ENCODE results near the gene KBTBD3.
A peak's percentile ranks its signal among the peaks of the same experiment; 100 is the strongest.

Gene KBTBD3

DNA sequence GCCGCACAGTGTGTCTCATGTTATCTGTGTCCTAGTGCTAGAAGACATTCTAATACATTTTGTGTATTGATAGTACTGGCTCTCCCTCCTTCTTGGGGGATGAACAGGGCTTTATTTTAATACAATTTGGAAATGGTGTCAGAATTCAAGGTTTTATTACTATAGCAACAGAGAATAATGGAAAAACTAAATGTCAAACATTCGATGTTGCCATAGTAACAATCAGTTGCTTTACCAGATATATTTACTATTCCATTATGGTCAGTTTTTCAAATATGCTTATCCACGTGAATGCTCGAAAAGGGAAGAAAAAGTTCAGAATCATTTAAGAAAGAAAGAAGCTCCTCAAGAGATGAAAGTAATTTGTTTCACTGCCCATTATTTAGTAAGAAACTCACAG lies 46.5 kb downstream of the KBTBD3 start:
- no peak overlapping the region for H3K4me3 ChIP-seq (ENCODE audit: control insufficient read depth, low read depth, low read length)
- TF ChIP-seq, protein P1, sequence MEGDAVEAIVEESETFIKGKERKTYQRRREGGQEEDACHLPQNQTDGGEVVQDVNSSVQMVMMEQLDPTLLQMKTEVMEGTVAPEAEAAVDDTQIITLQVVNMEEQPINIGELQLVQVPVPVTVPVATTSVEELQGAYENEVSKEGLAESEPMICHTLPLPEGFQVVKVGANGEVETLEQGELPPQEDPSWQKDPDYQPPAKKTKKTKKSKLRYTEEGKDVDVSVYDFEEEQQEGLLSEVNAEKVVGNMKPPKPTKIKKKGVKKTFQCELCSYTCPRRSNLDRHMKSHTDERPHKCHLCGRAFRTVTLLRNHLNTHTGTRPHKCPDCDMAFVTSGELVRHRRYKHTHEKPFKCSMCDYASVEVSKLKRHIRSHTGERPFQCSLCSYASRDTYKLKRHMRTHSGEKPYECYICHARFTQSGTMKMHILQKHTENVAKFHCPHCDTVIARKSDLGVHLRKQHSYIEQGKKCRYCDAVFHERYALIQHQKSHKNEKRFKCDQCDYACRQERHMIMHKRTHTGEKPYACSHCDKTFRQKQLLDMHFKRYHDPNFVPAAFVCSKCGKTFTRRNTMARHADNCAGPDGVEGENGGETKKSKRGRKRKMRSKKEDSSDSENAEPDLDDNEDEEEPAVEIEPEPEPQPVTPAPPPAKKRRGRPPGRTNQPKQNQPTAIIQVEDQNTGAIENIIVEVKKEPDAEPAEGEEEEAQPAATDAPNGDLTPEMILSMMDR (IDR thresholded peaks at IDR 0.05; ENCODE audit: control insufficient read depth, insufficient read depth, low read depth, low read length, missing control alignments), result no peak
- DNase-seq (ENCODE audit: low read depth), result no peak

DNA sequence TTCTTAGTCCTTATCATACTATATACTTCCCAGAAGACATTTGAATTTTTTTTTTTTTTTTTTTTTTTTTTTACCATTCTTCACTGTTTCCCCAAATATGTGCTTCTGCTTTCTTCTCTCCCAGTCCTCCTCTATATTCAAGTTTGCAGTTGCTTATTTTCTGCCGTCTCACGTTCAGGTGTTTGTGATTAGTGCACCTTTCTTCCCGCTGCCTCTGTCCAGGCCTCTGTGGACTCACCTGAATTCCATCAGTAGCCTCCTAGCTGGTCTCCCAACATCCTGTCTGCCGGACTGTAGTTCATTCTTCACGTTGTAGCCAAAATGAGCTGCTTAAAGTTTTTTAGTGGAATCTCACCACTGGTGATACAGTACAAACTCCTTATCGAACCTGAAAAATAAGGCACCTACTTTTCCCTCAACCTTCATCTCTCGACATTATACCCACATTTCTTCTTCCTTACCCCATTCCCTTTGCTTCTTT lies 54.3 kb downstream of the KBTBD3 start:
- no peak for DNase-seq (ENCODE audit: low read depth)
- TF ChIP-seq, protein P1 (IDR thresholded peaks at IDR 0.05; ENCODE audit: control insufficient read depth, insufficient read depth, low read depth, low read length, missing control alignments), result no peak
- peak overlapping the region; percentile 57 for H3K4me3 ChIP-seq (ENCODE audit: control insufficient read depth, low read depth, low read length)

DNA sequence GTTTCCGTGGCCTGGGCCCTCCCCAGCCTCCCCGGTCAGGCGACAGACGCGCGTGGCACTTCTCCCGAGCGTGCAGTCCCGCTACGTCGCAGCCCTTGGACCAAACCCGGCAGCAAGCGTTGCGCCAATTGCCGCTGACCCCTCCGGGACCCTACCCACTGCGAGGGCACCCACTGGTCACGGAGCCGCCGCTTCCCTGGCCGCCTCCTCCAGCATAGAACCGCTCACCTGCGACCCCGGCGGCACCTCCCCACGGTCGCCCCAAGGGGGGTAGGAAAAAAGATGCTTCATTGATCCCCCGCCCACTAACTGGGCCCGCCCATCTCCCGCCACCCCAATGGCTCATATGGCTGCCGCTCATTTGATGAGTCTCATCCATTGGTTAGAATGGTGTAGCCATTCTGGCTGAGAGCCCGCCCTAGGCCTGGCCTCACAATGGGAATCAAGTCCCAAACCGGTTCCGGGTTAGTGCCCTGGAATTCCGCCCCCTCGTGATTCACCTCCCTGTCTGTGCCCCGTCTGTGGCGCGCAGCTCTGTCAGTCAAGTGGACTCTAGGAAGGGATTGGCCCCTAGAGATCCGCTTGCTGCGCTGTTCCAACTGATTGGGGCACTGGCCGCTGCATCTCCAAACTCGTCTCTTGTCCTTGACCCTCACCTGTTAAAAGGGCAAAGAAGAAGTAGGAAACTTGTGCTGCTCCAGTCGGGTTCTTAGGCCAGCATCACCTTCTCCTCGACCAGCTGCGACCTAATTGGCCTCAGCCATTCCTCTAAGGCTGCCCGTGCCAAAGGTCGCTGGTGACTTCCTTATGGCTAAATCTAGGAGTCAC lies 55.0 kb downstream of the KBTBD3 start, which contains the start of gene MSANTD4:
Gene MSANTD4 (minus strand): TSS at position 274 of the 828 bp plus-strand sequence. CDS start 11,323 bp downstream, outside the sequence.
- DNase-seq (ENCODE audit: low read depth), result peak; percentile 98
- TF ChIP-seq, protein P1 (IDR thresholded peaks at IDR 0.05; ENCODE audit: control insufficient read depth, insufficient read depth, low read depth, low read length, missing control alignments), result no peak
- peak within 1 kb of the TSS; percentile 95 for H3K4me3 ChIP-seq (ENCODE audit: control insufficient read depth, low read depth, low read length)

DNA sequence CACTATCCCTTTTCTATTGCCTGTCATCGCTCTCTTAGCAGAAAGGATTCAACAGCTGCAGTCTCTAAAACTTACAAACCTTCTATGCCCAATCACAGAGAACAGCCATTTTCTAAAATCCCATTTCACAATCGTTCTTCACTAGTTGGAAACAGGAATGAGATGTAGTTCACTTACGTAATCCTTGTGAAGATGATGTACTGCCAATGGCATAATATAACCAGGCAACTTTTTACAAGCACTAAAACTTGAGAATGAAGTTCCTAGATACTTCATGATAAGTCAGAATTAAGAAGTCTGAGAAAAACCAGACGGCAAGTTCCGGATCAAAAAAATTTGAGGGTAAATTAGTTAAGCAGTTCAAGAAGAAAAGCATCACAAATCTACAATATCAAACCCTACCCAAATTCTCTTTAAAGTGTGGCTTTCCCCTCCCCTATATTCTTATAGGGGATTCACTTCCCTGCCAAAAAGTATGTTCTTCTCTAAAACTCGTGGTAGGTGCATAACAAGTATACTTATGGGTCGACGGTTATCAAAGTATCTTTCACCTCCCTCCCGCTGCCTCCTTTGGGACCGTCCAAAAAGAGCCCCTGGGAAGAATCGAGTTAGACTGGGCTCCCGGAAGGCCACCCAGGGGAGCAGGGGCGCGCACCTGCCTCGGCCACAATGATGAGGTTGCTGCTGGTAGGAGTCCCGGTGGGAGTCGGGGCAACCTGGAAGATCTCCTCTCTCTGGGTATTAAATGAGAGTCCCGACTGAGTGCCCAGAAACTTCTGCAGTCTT lies 55.8 kb downstream of the KBTBD3 start:
- DNase-seq (ENCODE audit: low read depth), result peak; percentile 85
- TF ChIP-seq, protein P1 (IDR thresholded peaks at IDR 0.05; ENCODE audit: control insufficient read depth, insufficient read depth, low read depth, low read length, missing control alignments), result no peak

DNA sequence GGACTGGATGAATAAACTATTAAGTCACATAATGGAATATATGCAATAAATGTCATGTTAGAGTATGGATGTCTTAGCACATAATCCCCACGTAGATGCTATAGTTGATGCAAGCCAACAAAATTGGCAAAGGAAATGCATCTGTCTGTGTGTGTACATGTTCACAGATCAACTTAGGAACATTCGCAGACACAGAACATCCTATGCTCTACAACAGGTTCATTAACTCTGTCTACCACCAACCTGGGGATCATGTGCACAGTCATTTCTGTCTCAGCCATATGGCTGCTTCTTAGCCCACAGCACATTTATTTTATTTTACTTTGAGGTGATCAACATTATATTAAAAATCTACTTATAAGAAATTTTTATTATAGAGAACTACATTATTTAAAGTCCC lies 60.1 kb downstream of the KBTBD3 start:
- DNase-seq (ENCODE audit: low read depth), result no peak
- H3K4me3 ChIP-seq (ENCODE audit: control insufficient read depth, low read depth, low read length), result no peak overlapping the region
- TF ChIP-seq, protein P1 (IDR thresholded peaks at IDR 0.05; ENCODE audit: control insufficient read depth, insufficient read depth, low read depth, low read length, missing control alignments), result no peak

More for the DNA sequence above, 55.8 kb downstream of the KBTBD3 start:
- peak overlapping the region; percentile 95 for H3K4me3 ChIP-seq (ENCODE audit: control insufficient read depth, low read depth, low read length)

DNA sequence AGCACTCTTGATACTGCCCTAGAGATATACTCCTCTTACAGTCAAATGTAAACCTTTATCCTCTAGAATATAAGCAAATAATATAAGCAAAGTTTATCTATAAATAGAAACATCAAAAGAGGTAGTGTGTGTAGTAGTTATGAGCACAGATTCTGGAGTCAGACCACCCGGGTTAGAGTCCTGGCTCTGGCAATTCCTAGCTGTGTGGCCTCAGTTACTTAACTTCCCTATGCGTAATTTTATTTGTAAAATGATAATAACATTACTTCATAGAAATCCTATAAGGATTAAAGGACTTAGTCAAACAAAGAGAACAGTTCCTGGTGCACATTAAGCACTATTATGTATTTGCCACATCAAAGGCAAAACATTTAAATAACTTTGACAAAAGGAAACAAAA lies 62.1 kb downstream of the KBTBD3 start:
- no peak overlapping the region for H3K4me3 ChIP-seq (ENCODE audit: control insufficient read depth, low read depth, low read length)
- TF ChIP-seq, protein P1 (IDR thresholded peaks at IDR 0.05; ENCODE audit: control insufficient read depth, insufficient read depth, low read depth, low read length, missing control alignments), result no peak
- DNase-seq (ENCODE audit: low read depth), result no peak
